ENCODE data around the gene TINAGL1. TPM values are rescaled to one million over a fixed set of nuclear protein-coding genes. Genes with fewer than 3 reads are reported as not detected.

The TINAGL1 gene
- total RNA-seq, 1 experiment from 2014 or later = 162 TPM

GRCh38 chr1:31574749-31575368, 1.5 kb upstream of the TINAGL1 start:
- peak; percentile 59 to 94 for DNase-seq
- Histone ChIP-seq H3K9me3 (ENCODE audit: insufficient read depth, low read depth) (no peaks in the 10 kb centered on the region), H3K4me3 (peak overlapping the region; percentile 70), H3K27me3 (ENCODE audit: insufficient read depth, low read depth) (no peaks in the 10 kb centered on the region), H3K4me2 (peak overlapping the region; percentile 90), H3F3A (ENCODE audit: insufficient read depth, low read depth) (peaks cover 75% of the 10 kb centered on the region), H3K4me1 (replicated peaks; ENCODE audit: insufficient read depth) (peaks cover 72% of the 10 kb centered on the region), H3K79me2 (ENCODE audit: low read depth) (peaks cover 52% of the 10 kb centered on the region), H2AFZ (no peak overlapping the region), H3K27ac (peak overlapping the region; percentile 91), H4K20me1 (ENCODE audit: insufficient read depth) (peaks cover 18% of the 10 kb centered on the region), H3K36me3 (ENCODE audit: low read depth) (peaks cover 21% of the 10 kb centered on the region), H3K9me2 (ENCODE audit: insufficient read depth) (no peaks in the 10 kb centered on the region)
- ChIA-PET CTCF (no interaction called here), POLR2A (ENCODE audit: unreplicated experiment) (no interaction called here)
- intact Hi-C loops (cut with micrococcal nuclease; ENCODE audit: unreplicated experiment) = loop anchor here (1.0 to 10.0 kb wide), 4 partner anchors 12 to 360 kb away; partner anchors contain the start of gene PTP4A2
- no peak for TF ChIP-seq CTCF (conservative IDR thresholded peaks at IDR 0.05)
- TF ChIP-seq EZH2 (IDR thresholded peaks at IDR 0.05; ENCODE audit: low read depth) = no peak
- BruUV-seq (replicated peaks) = no TSS peak

GRCh38 chr1:31575369-31576140, 760 bp upstream of the TINAGL1 start:
- Histone ChIP-seq H3K4me1 (replicated peaks; ENCODE audit: insufficient read depth) (peaks cover 72% of the 10 kb centered on the region), H3K4me2 (peak overlapping the region; percentile 90), H3K9me2 (ENCODE audit: insufficient read depth) (no peaks in the 10 kb centered on the region), H3K27me3 (ENCODE audit: insufficient read depth, low read depth) (no peaks in the 10 kb centered on the region), H4K20me1 (ENCODE audit: insufficient read depth) (peaks cover 18% of the 10 kb centered on the region), H2AFZ (no peak overlapping the region), H3K27ac (peak overlapping the region; percentile 91), H3K36me3 (ENCODE audit: low read depth) (peaks cover 25% of the 10 kb centered on the region), H3F3A (ENCODE audit: insufficient read depth, low read depth) (peaks cover 76% of the 10 kb centered on the region), H3K4me3 (peak overlapping the region; percentile 70), H3K9me3 (ENCODE audit: insufficient read depth, low read depth) (no peaks in the 10 kb centered on the region), H3K79me2 (ENCODE audit: low read depth) (peaks cover 59% of the 10 kb centered on the region)
- CTCF ChIA-PET = no interaction called here
- TF ChIP-seq EZH2 (IDR thresholded peaks at IDR 0.05; ENCODE audit: low read depth) (no peak), CTCF (conservative IDR thresholded peaks at IDR 0.05) (no peak)
- intact Hi-C loops (cut with micrococcal nuclease; ENCODE audit: unreplicated experiment) = loop anchor here (1.0 to 10.0 kb wide), 5 partner anchors 9 to 359 kb away; partner anchors contain the start of gene PTP4A2
- BruUV-seq (replicated peaks) = no TSS peak
- peak; percentile 91 to 100 for DNase-seq
- POLR2A ChIA-PET (ENCODE audit: unreplicated experiment) = no interaction called here

- peaks cover 36% of the 10 kb centered on the region for H3K36me3 ChIP-seq (ENCODE audit: low read depth)
- intact Hi-C loops (cut with micrococcal nuclease; ENCODE audit: unreplicated experiment) = loop anchor here (1.0 to 10.0 kb wide), 3 partner anchors 7 to 358 kb away; partner anchors contain the start of gene PTP4A2
- CTCF ChIA-PET = no interaction called here
- no peak for DNase-seq
- H3K4me1 ChIP-seq (replicated peaks; ENCODE audit: insufficient read depth) = peaks cover 72% of the 10 kb centered on the region
- peak overlapping the region; percentile 90 for H3K4me2 ChIP-seq
- no peaks in the 10 kb centered on the region for H3K9me3 ChIP-seq (ENCODE audit: insufficient read depth, low read depth)
- H3F3A ChIP-seq (ENCODE audit: insufficient read depth, low read depth) = peaks cover 81% of the 10 kb centered on the region
- no peak overlapping the region for H2AFZ ChIP-seq
- peak overlapping the region; percentile 70 for H3K4me3 ChIP-seq
- no peak for TF ChIP-seq EZH2 (IDR thresholded peaks at IDR 0.05; ENCODE audit: low read depth)
- TF ChIP-seq CTCF (conservative IDR thresholded peaks at IDR 0.05) = no peak
- BruUV-seq (replicated peaks) = no TSS peak
- H3K27ac ChIP-seq = peak overlapping the region; percentile 91
- peaks cover 18% of the 10 kb centered on the region for H4K20me1 ChIP-seq (ENCODE audit: insufficient read depth)
- H3K79me2 ChIP-seq (ENCODE audit: low read depth) = peaks cover 68% of the 10 kb centered on the region
- no peaks in the 10 kb centered on the region for H3K9me2 ChIP-seq (ENCODE audit: insufficient read depth)
- POLR2A ChIA-PET (ENCODE audit: unreplicated experiment) = no interaction called here
- no peaks in the 10 kb centered on the region for H3K27me3 ChIP-seq (ENCODE audit: insufficient read depth, low read depth)
Measured at GRCh38 chr1:31576743-31577455, 584 bp downstream of the TINAGL1 start.
